HG02678 (cell line): ENCODE measurements around the gene ARL3.
"Not testable (repeated sequence)": the region's sequence is repeated elsewhere in the genome, so short reads cannot be mapped to it uniquely, and the experiment has no call there.

ENCODE experiments used
- ATAC-seq: cut with Tn5 transposase; IDR thresholded peaks from one replicate; pipeline ENCODE4 v1.9.1; 2021; ENCODE audit warnings: mild to moderate bottlenecking, moderate library complexity; ENCODE audit not compliant: unreplicated experiment

ARL3 gene, protein sequence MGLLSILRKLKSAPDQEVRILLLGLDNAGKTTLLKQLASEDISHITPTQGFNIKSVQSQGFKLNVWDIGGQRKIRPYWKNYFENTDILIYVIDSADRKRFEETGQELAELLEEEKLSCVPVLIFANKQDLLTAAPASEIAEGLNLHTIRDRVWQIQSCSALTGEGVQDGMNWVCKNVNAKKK

DNA sequence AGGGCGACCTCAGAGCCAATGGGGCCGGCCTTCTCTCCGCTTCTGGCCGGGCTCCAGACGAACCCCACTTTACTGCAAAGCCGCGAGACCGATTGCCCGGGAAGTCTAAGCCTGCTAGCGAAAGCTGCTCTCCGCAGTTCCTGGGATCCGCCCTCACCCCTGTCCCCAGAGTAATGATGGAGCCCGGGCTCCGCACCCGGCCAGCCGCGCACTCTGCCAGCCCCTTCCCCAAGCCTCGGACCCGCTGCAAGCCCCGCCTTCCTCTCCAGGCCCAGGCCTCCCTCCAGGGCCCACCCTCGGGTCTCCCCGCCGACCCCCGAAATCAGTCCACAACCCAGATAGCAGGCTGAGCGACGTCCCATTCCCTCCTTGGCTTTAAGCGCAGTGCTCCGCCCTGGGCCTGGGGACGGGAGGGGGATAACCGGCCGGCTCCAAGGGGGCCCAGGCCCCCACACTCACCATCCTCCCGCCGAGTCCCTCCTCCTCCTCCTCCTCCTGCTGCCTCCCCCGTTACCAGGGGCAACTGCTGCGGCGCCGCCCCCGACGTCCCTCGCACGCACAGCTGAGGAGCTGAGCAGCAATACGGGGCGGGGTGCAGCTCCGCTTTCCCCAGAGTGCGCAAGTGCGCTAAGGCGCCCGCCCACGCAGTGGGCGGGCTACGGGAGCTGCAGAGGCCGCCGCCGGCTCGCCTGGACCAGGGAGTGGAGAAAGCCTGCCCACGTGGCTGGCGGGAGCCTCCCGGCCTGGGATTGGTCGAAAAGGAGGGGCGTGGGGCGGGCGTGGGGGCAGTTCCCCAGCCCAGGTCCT is at the start of gene ARL3:
ARL3 (minus strand) TSS at position 584 of the 807 bp plus-strand sequence; CDS start at position 462, 122 bp downstream.
- ATAC-seq: peak; percentile 85

DNA sequence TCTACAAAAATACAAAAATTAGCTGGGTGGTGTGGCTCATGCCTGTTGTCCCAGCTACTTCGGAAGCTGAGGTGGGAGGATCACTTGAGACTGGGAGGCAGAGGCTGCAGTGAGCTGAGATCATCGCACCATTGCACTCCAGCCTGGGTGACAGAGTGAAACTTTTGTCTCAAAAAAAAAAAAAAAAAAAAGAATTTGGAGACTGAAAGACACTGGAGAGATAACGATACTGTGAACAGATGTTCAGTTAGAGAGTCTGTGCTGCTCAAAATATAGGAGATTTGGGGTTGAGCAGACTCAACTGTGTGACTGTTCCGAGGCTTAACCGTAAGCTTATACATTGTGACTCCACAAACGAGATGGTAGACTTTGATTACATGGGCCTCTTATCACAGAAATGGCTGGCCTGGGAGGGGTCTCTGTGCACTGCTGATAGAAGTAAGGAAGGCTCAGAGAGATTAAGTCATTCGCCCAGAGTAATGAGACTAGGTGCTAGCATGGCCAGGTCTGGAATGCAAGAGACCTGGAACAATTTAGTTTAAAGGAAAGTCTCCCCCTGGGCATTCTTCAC is 48.9 kb upstream of the ARL3 start:
- no peak for ATAC-seq

DNA sequence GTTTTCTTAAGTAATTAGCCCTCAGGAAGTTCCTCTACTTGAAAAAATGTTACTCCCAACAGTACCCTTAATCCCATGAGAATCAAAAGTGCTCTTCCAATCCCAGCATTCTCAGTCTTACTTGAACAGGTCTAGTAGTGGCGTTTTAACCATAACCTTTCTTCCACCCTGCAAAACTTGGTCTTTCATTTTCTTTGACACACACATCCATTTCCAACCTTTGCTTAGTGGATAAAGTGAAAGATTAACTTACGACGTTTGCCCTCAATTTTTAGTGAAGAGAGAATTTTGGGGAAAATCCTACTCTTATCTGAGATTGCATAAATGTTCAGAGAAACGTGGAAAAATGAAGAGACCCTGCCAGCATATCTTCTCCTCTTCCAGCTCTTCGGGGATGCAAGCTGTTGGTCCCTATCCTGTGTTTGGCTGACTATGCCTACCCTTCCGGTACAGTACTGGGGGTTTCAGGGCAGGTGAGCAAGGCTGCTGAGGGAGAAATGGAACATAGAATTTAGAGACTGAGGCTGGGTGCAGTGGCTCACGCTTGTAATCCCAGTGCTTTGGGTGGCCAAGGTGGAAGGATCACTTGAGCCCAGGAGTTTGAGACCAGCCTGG is 48.3 kb upstream of the ARL3 start:
- no peak for ATAC-seq

DNA sequence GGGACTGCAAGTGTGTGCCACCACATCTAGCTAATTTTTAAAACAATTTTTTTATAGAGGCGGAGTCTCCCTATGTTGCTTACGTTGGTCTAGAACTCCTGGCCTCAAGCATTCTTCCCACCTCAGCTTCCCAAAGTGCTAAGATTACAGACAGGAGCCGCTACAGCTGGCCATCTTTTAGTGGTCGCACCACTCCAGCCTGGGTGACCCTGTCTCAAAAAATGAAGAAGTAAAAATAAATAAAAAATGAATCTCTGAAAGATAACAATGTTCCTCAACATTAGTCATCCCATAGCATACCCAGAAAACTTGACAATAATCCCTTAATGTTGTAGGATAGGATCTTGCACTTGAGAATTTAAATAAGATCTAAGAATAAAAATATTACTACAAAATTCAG is 47.8 kb upstream of the ARL3 start:
- no peak for ATAC-seq

DNA sequence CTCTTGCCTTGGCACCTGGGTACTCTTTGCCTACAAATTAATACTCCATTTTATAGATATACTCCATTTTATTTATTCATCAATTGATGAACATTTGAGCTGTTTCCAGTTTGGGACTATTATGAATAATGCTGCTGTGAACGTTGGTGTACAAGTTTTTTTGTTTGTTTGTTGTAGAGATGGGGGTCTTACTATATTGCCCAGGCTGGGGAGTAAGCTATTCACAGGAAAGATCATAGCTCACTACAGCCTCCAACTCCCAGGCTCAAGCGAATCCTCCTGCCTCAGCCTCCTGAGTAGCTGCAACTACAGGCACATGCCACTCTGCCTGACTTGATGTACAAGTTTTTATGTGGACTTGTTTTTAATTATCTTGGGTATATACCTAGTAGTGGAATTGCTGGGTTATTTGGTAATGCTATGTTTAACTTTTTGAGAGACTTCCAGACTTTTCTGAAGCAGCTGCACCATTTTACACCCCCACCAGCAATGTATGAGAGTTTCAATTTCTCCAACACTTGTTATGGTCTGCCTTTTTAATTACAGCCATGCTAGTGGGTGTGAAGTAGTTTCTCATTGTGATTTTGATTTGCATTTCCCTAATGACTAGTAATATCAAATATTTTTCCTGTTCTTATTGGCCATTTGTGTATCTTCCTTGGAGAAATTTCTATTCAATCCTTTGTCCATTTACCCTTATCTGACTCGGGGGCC is 45.5 kb upstream of the ARL3 start:
- ATAC-seq: no peak

DNA sequence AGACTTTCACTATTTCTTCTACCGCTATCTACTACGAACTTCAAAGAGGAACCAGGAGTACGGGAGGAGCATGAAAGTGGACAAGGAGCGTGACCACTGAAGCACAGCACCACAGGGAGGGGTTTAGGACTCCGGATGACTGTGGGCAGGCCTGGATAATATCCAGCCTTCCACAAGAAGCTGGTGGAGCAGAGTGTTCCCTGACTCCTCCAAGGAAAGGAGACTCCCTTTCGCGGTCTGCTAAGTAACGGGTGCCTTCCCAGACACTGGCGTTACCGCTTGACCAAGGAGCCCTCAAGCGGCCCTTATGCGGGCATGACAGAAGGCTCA is 44.7 kb upstream of the ARL3 start:
- not testable (repeated sequence) for ATAC-seq

DNA sequence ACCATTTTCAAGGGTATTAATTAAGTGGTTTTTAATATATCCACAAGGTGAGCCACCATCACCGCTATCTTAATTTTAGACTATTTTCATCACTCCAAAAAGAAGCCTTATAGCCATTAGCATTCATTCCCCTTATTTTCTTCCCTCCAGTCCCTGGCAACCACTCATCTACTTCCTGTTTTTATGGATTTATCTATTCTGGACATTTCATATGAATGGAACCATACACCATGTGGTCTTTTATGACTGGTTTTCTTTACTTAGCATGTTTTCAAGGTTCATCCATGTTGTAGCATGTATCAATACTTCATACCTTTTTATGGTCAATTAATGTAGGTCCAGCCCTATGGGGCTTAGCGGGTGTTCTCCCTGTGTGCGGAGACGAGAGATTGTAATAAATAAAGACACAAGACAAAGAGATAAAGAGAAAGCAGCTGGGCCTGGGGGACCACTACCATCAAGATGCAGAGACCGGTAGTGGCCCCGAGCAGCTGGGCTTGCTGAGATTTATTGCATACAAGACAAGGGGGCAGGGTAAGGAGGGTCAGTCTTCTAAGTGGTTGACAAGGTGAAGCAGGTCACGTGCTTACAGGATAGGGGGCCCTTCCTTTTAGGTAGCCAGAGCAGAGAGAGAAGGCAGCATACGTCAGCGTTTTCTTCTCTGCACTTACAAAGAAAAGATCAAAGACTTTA is 44.2 kb upstream of the ARL3 start:
- ATAC-seq: no peak

DNA sequence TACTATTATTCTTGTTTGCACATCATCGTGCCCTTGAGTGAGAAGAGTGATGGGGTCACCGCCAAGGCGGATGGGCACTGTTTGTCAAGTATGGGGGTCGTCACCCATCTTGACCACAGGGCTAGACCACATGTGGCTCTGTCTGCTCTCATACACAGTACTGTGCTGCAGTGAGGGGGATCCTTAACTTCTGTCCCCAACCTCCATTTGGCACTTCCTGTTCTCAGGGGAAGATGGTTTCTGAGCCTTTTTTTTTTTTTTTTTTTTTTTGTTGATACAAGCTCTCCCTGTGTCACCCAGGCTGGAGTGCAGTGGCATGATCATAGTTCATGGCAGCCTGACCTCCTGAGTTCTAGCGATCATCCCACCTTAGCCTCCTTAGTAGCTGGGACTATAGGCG is 43.1 kb upstream of the ARL3 start:
- no peak for ATAC-seq

DNA sequence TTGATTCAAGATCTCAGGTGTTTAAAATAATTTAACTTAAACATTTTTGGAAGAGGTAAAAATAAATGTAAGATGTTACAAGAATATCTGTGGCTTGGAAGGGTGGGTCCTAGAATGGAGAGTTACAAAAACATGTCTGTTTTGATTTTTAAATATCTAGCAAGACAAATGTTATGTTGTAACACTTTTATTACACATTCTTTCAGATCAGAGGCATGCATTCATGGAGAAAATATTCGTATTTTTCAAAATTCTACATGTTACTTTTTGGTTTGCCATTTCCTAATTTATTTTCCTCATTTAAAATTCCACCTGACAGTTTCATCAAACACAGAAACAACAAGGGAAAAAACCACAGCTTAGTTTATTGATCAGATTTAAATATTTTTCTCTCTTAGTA is 39.5 kb upstream of the ARL3 start:
- no peak for ATAC-seq

DNA sequence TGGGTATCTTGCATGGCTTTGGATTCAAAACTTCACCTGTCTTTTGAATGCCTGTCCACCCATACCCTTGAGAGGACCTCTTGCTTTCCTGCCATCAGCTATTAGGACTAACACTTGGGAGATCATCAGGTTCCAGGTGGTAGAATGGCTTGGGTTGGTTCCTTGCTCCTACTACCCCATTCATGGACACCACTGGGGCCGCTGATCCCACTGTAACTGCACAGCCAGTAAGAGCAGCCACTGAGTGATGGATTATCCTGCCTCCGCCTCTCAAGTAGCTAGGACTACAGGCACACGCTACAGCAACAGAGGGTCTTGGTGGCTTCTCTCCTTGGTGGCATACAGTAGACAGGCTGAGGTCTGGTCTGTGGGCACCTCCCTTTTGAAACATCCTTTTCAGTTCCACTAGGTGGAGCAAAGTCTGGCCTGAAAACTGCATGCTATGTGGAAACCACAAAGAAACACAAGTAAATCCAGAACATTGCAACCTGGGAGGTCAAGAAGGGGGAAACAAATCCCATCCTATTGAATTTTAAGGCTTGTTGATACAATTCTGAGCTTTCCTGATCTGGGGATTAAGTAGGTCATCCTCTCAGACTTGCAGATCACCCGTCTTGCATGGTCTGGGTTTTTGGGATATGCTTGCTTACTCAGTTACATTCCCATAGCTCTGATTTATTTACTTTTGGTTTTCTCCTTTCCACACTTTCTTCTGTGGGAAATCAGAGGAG is 38.9 kb upstream of the ARL3 start:
- no peak for ATAC-seq

DNA sequence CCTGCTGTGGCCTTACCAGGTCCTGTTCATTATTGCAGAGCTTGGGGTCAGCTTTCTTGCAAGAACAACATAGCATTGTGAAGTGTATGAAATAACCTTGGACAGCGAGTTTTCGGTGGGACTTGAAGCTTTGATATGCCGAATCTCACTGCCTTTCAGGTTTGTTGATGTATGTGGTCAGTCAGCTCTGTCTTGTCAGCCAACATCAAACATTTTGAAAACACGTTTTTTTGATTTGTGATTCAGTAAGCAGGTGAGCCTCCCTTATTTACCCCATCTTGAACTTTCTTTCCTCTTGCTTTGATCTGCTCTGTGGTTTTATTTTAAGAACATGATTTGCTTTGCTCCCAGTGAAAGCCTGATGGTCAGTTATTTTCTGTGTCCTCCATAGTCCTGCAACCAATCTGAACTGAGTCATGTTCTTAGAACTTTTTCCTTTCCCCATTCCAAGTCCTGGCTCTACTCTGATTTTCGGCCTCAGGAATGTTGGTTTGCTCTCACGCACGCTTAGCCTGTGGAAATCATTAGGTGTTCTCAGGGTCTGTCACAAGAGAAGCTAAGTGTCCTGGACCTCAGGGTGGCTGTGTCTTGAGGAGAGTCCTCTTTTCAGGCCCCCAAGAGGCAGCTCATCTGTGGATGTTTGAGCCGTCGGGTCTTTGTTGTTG is 38.2 kb upstream of the ARL3 start:
- no peak for ATAC-seq

DNA sequence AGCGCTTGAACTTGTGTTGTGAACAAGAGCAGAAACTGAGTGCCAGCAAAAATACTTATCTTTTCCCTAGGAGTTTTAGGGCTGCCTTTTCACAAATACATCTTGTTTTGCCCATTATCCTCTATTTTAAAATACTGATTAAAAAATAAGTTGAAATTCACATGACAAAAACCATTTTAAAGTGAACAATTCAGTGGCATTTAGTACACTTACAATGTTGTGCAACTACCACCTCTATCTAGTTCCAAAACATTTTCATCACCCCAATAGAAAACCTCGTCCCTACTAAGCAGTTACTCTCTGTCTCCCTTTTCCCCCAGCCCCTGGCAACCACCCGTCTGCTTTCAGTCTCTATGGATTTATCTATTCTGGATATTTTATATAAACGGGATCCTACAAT is 31.0 kb upstream of the ARL3 start:
- no peak for ATAC-seq

DNA sequence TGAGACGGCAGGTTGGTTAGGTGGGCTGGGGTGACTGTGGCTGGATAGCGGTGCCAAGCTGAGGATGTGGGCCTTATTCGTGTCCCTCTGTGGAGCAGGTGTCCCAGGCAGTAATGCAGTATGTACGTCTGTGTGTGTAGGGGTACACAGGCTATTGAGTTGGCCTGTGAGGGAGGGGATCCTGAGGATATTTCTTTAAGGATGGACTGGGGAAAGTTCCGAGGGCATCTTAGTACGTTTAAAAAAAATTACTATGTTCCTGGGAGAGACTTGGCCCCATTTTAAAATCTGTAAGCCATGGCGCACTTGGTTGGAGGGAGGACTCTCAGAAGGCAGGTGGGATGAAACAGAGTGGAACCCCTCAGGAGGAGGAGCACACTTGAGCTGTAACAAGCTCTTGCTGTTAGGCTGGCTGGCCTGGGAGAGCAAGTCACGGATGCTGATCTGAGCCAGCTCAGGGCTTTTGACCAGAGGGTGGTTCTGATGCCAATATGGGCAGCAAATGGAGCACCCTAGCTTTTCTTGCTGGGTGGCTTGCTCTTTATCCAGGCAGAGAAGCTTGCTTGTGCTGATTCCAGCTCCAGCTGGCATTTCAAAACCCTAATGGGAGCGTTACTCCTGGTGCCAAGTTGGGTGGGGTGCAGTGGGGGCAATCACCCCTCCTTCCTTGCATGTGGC is 30.3 kb upstream of the ARL3 start:
- ATAC-seq: no peak

DNA sequence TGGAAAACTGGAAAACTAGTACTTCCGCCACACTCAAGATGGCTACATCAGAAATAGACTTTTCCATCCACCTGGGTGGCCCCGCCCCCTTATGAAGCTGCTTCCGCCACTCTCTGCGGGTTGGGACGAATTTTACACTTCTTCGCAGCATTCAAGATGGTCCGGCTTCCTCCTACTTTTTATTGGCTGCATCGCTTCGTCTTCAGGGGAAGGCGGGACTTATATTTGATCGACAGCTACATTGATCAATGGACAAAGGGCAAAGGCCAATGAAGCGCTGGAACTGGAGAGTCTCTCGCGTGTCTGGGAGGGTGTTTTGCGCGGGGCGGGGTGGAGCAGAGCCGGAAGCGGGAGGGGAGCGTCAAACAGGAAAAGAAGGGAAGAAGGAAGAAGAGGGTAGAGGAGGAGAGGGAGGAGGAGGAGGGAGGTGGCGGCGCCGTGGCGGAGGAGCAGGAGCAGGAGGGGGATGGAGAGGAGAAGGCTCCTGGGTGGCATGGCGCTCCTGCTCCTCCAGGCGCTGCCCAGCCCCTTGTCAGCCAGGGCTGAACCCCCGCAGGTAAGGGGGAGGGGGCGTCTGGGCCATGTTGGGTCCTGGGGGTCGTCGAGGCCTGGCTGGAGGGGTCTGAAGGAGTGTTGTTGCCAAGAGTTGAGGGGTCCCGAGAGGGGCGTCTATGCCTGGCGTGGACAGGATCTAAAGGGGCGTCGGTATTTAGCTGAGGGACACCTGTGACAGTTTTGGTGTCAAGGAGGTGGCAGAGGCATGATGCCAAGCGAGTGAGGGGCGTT is 29.6 kb upstream of the ARL3 start, which contains the start of gene WBP1L:
WBP1L (plus strand) TSS at position 361 of the 786 bp plus-strand sequence; CDS start at position 467, 106 bp downstream.
- peak; percentile 96 for ATAC-seq

DNA sequence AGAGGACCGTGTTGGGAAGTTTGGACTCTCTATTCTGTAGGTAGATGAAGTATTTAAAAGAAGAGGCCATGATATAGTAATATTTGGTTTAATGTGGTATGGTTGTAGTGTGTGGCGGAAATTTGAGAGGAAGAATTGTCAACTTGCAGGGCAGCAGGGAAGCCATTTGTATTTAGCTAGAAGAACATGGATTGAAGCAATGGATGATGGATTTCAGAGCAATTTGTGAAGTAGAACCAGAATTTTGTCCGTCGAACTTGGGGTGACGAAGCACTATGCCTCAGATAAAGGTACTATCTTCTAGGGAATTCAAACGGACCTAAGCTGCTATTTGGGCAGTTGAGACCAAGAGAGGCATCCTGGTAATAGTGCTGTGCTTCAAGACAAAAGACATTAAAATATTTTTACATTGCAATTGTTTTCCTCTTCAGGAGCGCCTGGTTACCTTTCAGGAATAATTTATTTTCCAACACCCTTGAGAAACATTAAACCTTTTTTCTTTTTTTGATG is 28.9 kb upstream of the ARL3 start:
- ATAC-seq: no peak

DNA sequence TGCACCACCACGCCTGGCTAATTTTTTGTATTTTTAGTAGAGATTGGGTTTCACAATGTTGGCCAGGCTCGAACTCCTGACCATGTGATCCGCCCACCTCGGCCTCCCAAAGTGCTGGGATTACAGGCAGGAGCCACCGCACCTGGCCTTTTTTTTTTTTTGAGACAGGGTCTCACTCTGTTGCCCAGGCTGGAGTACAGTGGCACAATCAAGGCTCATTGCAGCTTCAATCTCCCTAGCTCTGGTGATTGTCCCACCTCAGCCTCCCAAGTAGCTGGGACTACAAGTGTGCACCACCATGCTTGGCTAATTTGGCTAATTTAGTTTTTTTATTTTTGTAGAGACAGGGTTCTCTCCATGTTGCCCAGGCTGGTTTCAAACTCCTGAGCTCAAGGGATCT is 28.1 kb upstream of the ARL3 start:
- not testable (repeated sequence) for ATAC-seq

DNA sequence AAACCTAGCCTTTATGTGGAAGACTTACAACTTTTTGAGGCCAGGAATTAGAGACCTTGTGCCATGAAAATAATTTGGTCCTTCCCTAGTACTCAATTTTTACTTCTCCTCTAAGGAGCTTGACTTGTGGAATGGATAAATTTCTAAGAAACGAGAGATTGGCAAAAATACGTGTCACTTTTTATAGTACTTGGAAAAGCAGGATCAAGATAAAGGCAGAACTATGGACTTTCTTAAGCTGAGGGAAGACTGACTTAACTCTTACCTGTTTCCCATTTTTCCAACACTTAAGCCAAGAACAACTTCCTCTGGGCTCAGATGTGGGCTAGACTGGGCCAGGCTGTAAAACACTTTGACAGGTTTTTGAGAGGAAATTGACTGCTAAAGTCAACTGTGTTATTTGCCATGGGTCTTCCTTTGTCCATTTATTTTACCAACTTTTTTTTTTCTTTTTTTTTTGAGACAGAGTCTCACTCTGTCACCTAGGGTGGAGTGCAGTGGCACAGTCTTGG is 27.6 kb upstream of the ARL3 start:
- ATAC-seq: no peak

DNA sequence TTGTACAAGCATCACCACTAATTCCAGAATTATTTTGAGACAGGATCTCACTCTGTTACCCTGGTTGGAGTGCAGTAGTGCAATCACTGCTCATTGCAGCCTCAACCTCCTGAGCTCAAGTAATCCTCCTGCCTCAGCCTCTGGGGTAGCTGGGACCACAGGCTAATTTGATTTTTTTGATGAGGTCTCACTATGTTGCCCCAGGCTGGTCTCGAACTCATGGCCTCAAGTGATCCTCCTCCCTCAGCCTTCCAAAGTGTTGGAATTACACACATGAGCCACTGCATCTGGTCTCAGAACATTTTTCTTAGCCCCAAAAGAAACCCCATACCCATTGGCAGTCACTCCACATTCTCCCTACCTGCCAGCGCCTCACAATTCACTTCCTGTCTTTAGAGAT is 26.0 kb upstream of the ARL3 start:
- ATAC-seq: no peak
